Measurements from ENCODE around the gene FASTKD3. TPM values are rescaled to one million over a fixed set of nuclear protein-coding genes. Genes with fewer than 3 reads are reported as not detected.
A peak's percentile ranks its signal among the peaks of the same experiment; 100 is the strongest.

Gene FASTKD3
- total RNA-seq, 1 donor from 2014 or later: 7.4 TPM

GRCh38 chr5:7828269-7828668 is 40.6 kb downstream of the FASTKD3 start:
- Mint-ChIP-seq H3K27ac (ENCODE audit: unreplicated experiment) (no peak overlapping the region), H3K4me3 (ENCODE audit: unreplicated experiment) (no peak overlapping the region), H3K36me3 (ENCODE audit: unreplicated experiment) (no peaks in the 10 kb centered on the region), H3K4me1 (ENCODE audit: low read depth, unreplicated experiment) (no peaks in the 10 kb centered on the region), H3K9me3 (ENCODE audit: unreplicated experiment) (no peaks in the 10 kb centered on the region), H3K27me3 (ENCODE audit: unreplicated experiment) (no peaks in the 10 kb centered on the region)
- no peak for DNase-seq
- TF ChIP-seq CTCF (IDR thresholded peaks at IDR 0.05; ENCODE audit: partially characterized antibody, unreplicated experiment): no peak

- H3K27me3 Mint-ChIP-seq (ENCODE audit: unreplicated experiment): no peaks in the 10 kb centered on the region
- H3K4me3 Mint-ChIP-seq (ENCODE audit: unreplicated experiment): no peak overlapping the region
- TF ChIP-seq CTCF (IDR thresholded peaks at IDR 0.05; ENCODE audit: partially characterized antibody, unreplicated experiment): no peak
- H3K36me3 Mint-ChIP-seq (ENCODE audit: unreplicated experiment): no peaks in the 10 kb centered on the region
- no peaks in the 10 kb centered on the region for H3K4me1 Mint-ChIP-seq (ENCODE audit: low read depth, unreplicated experiment)
- no peaks in the 10 kb centered on the region for H3K9me3 Mint-ChIP-seq (ENCODE audit: unreplicated experiment)
- no peak for DNase-seq
- no peak overlapping the region for H3K27ac Mint-ChIP-seq (ENCODE audit: unreplicated experiment)
Observed at GRCh38 chr5:7827610-7828009, 41.2 kb downstream of the FASTKD3 start.

- no peaks in the 10 kb centered on the region for H3K9me3 Mint-ChIP-seq (ENCODE audit: unreplicated experiment)
- no peak for DNase-seq
- H3K36me3 Mint-ChIP-seq (ENCODE audit: unreplicated experiment): no peaks in the 10 kb centered on the region
- no peaks in the 10 kb centered on the region for H3K27me3 Mint-ChIP-seq (ENCODE audit: unreplicated experiment)
- H3K27ac Mint-ChIP-seq (ENCODE audit: unreplicated experiment): no peak overlapping the region
- H3K4me1 Mint-ChIP-seq (ENCODE audit: low read depth, unreplicated experiment): no peaks in the 10 kb centered on the region
- H3K4me3 Mint-ChIP-seq (ENCODE audit: unreplicated experiment): no peak overlapping the region
- TF ChIP-seq CTCF (IDR thresholded peaks at IDR 0.05; ENCODE audit: partially characterized antibody, unreplicated experiment): no peak
Observed at GRCh38 chr5:7825630-7826029, 43.2 kb downstream of the FASTKD3 start.

GRCh38 chr5:7824995-7825394 is 43.8 kb downstream of the FASTKD3 start:
- no peak for TF ChIP-seq CTCF (IDR thresholded peaks at IDR 0.05; ENCODE audit: partially characterized antibody, unreplicated experiment)
- H3K4me1 Mint-ChIP-seq (ENCODE audit: low read depth, unreplicated experiment): no peaks in the 10 kb centered on the region
- no peaks in the 10 kb centered on the region for H3K9me3 Mint-ChIP-seq (ENCODE audit: unreplicated experiment)
- no peaks in the 10 kb centered on the region for H3K27me3 Mint-ChIP-seq (ENCODE audit: unreplicated experiment)
- H3K36me3 Mint-ChIP-seq (ENCODE audit: unreplicated experiment): no peaks in the 10 kb centered on the region
- no peak overlapping the region for H3K27ac Mint-ChIP-seq (ENCODE audit: unreplicated experiment)
- peak overlapping the region; percentile 14 for H3K4me3 Mint-ChIP-seq (ENCODE audit: unreplicated experiment)
- no peak for DNase-seq

- Mint-ChIP-seq H3K27ac (ENCODE audit: unreplicated experiment) (no peak overlapping the region), H3K4me1 (ENCODE audit: low read depth, unreplicated experiment) (no peaks in the 10 kb centered on the region), H3K36me3 (ENCODE audit: unreplicated experiment) (no peaks in the 10 kb centered on the region), H3K9me3 (ENCODE audit: unreplicated experiment) (no peaks in the 10 kb centered on the region), H3K4me3 (ENCODE audit: unreplicated experiment) (no peak overlapping the region), H3K27me3 (ENCODE audit: unreplicated experiment) (peaks cover 1% of the 10 kb centered on the region)
- no peak for TF ChIP-seq CTCF (IDR thresholded peaks at IDR 0.05; ENCODE audit: partially characterized antibody, unreplicated experiment)
- no peak for DNase-seq
Observed at GRCh38 chr5:7823594-7823993, 45.2 kb downstream of the FASTKD3 start.
